Pancreas (tissue), 10 donors: Measurements from ENCODE around the gene SUCLG2. TPM values are rescaled to one million over a fixed set of nuclear protein-coding genes. Genes with fewer than 3 reads are reported as not detected.

Experiments
- ATAC-seq, 4 donors: fragments of 200-7000 bp; cut with Tn5 transposase; one replicate each; pipeline versions ENCODE4 v1.8.0 to v1.9.1; 2020; ENCODE audit warnings: mild to moderate bottlenecking in 4 of 4, moderate library complexity in 4 of 4
- DNase-seq, 6 donors: peaks; one replicate each; pipeline ENCODE4 v3.0.0-alpha.2; 2020
- FAIRE-seq: peaks from 2 replicates; lab custom pipeline; 2012; peaks lifted over from hg19 to GRCh38; lab: Jason Lieb, UNC
- H3K27ac ChIP-seq, 4 donors: fragments of 200-600 bp; sonication (generic); 1 replicate in 3 of 4; 2 replicates in 1 of 4; pipeline versions ENCODE4 v1.5.0 to v1.8.0; 2020
- H3K27me3 ChIP-seq, 4 donors: fragments of 200-600 bp; one replicate each; pipeline ENCODE4 v1.8.0; 2021
- H3K36me3 ChIP-seq, 3 donors: fragments of 200-600 bp; sonication (generic) in 1 of 3; one replicate each; pipeline versions ENCODE4 v1.5.0 to v1.8.0; 2020 to 2021
- H3K4me1 ChIP-seq, 3 donors: fragments of 200-600 bp; one replicate each; pipeline ENCODE4 v1.8.0; 2021
- H3K4me3 ChIP-seq, 4 donors: fragments of 200-600 bp; sonication (generic) in 2 of 4; one replicate each; pipeline versions ENCODE4 v1.5.0 to v1.8.0; 2020 to 2021
- H3K9me3 ChIP-seq, 4 donors: fragments of 200-600 bp; one replicate each; pipeline ENCODE4 v1.8.0; 2021
- WGBS, 2 donors: extraction: QIAGEN DNeasy Blood & Tissue Kit; methylation state at CpG; one replicate each; pipeline ENCODE4 v1.1.7; 2013; 5-methylcytosine and 5-hydroxymethylcytosine counted together
- intact Hi-C, 3 donors: fragments of 100-400 bp; cut with DNase I; formaldehyde crosslinking; loops; one replicate each; pipeline versions ENCODE4 v1.11.1 to v1.14.2; 2022
- polyA plus RNA-seq, 2 donors: library from polyadenylated mRNA; stranded (reverse); fragments of 200-250 nt; gene quantifications; one replicate each; pipeline ENCODE4 v1.2.3, GENCODE V29; 2013
- total RNA-seq, 6 donors: library from RNA; stranded (reverse); fragmentation: NEBNext Ultra II Directional in 4 of 6; extraction: Animal tissue kit (Norgen Biotek cat#: 25700) in 4 of 6; gene quantifications; one replicate each; pipeline versions ENCODE4 v1.2.1 to v1.2.4, GENCODE V29; 2021 to 2023
- TF ChIP-seq, protein P1 (sequence below), 4 donors: fragments of 200-600 bp; sonication (generic) in 3 of 4; IDR thresholded peaks; one replicate each; pipeline versions ENCODE4 v1.5.0 to v1.8.0; 2021; ENCODE audit warnings: antibody characterized with exemption in 4 of 4
- donor health status: healthy with polysubstance abuse.
- donor health status: DM: no; HTN: no; CAD: no; lungs with moderate emphysema.
- donor health status: DM: no; HTN: no; CAD: no.
- donor health status: control.
- donor health status: control.
- donor health status: Bipolar disorder and iron deficiency.
- donor health status: DM: yes; HTN: yes; CAD: no.
- donor health status: DM: no; HTN: no; CAD: no.
- donor health status: DM: no; HTN: no; CAD: no.
- donor health status: DM: yes; HTN: yes; CAD: no.

The SUCLG2 gene
- total and polyA plus RNA-seq, 8 donors, result 16.4 to 34.4 (median 28.9) TPM

DNA sequence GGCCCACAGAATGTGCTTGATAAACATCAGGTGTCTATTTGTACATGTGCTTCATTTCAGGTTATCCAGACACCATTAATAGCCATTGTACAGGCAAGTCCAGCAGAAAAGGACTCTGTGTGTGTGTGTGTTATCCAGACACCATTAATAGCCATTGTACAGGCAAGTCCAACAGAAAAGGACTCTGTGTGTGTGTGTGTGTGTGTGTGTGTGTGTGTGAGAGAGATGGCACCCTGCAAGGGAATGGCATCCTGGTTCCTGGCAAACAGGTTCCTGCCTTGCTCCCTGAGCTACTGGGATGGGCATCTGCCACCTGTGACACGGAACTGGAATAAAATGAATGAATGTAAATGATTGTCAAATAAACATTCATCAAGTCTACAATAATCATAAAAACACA lies 11.7 kb downstream of the SUCLG2 start:
- TF ChIP-seq, protein P1, sequence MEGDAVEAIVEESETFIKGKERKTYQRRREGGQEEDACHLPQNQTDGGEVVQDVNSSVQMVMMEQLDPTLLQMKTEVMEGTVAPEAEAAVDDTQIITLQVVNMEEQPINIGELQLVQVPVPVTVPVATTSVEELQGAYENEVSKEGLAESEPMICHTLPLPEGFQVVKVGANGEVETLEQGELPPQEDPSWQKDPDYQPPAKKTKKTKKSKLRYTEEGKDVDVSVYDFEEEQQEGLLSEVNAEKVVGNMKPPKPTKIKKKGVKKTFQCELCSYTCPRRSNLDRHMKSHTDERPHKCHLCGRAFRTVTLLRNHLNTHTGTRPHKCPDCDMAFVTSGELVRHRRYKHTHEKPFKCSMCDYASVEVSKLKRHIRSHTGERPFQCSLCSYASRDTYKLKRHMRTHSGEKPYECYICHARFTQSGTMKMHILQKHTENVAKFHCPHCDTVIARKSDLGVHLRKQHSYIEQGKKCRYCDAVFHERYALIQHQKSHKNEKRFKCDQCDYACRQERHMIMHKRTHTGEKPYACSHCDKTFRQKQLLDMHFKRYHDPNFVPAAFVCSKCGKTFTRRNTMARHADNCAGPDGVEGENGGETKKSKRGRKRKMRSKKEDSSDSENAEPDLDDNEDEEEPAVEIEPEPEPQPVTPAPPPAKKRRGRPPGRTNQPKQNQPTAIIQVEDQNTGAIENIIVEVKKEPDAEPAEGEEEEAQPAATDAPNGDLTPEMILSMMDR (IDR thresholded peaks at IDR 0.05), result no peak
- 67 to 73% methylated on average over 1 of the region's 1 CpG for WGBS, 2 donors
- H3K36me3 ChIP-seq, result no peaks in the 10 kb centered on the region
- H3K4me3 ChIP-seq, result no peak overlapping the region
- H3K4me1 ChIP-seq, result peaks cover 0 to 7% (median 6%) of the 10 kb centered on the region in 3 donors
- H3K27ac ChIP-seq, result no peak overlapping the region
- DNase-seq, result no peak
- ATAC-seq, result no peak
- intact Hi-C loops, result no loop called here
- no peaks in the 10 kb centered on the region for H3K27me3 ChIP-seq
- H3K9me3 ChIP-seq, result no peaks in the 10 kb centered on the region
- no peak for FAIRE-seq

DNA sequence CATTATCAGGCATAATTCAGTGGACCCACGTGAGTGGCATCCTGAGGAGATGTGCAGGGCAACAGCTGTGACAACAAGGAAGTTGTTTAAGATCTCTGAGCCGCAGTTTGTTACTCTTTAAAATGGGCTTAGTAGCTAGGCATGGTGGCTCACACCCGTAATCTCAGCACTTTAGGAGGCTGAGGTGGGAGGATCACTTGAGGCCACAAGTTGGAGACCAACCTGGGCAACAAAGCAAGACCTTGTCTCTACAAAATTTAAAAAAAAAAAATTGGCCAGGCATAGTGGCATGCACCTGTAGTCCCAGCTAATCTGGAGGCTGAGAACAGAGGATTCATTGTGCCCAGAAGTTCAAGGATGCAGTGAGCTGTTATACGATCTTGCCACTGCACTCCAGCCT lies 12.2 kb downstream of the SUCLG2 start:
- ATAC-seq, result no peak
- Histone ChIP-seq H3K4me1 (peaks cover 0 to 3% (median 1%) of the 10 kb centered on the region in 3 donors), H3K36me3 (no peaks in the 10 kb centered on the region), H3K4me3 (no peak overlapping the region), H3K9me3 (no peaks in the 10 kb centered on the region), H3K27ac (no peak overlapping the region), H3K27me3 (no peaks in the 10 kb centered on the region)
- intact Hi-C loops, result no loop called here
- 86 to 92% methylated on average over 4 of the region's 4 CpGs for WGBS, 2 donors
- TF ChIP-seq, protein P1 (IDR thresholded peaks at IDR 0.05), result no peak
- FAIRE-seq, result no peak
- DNase-seq, result no peak

DNA sequence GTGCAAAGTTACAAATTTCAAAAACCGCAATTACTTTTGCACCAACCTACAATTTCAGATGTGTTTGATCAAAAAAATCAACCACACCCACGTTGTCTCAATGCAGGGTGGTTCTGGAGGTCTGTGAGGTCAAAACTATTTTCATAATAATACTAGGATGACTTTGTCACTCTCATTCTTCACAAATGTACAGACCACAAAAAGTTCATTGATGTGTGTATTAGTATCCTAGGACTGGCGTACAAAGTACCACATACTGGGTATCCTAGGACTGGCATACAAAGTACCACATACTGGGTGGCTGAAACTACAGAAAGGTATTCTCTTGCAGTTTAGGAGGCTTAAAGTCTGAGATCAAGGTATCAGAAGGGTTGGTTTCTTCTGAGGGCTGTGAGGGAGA lies 13.0 kb downstream of the SUCLG2 start:
- Histone ChIP-seq H3K4me1 (no peaks in the 10 kb centered on the region), H3K9me3 (no peaks in the 10 kb centered on the region), H3K36me3 (no peaks in the 10 kb centered on the region), H3K27me3 (no peaks in the 10 kb centered on the region), H3K4me3 (no peak overlapping the region), H3K27ac (no peak overlapping the region)
- intact Hi-C loops, result no loop called here
- no peak for DNase-seq
- ATAC-seq, result no peak
- TF ChIP-seq, protein P1 (IDR thresholded peaks at IDR 0.05), result no peak
- FAIRE-seq, result no peak
- WGBS, 2 donors, result 92% methylated on average over 3 of the region's 3 CpGs

DNA sequence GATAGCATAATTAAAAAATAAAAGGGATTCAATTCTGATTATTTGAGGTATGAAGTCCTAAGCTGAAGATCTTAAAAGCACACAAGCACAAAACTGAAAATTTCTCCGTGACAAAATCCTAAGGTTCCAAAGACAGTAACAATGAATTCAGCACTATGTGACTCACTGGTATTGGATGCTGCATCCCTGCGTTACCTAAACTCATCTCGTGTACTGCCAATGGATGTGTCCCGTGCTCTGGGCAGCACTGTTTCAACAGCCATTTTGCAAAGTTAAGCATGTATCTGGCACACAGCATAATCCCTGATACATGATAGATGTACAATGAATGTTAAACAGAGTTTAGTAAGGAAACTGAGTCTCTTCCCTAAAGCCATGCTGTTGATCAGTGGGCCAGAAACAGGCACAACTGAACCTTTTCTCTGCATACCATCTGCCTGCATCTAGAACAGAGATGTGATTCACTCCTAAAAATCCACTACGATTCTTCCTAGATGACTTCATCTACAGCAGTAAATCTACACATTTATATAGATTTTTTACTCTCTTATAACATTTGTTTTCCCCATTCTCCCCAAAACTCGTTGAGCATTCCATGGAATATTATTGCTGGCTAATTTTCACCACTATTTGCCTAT lies 14.3 kb downstream of the SUCLG2 start:
- Histone ChIP-seq H3K36me3 (no peaks in the 10 kb centered on the region), H3K27me3 (no peaks in the 10 kb centered on the region), H3K4me1 (peaks cover under 1 to 8% (median 6%) of the 10 kb centered on the region in 3 donors), H3K4me3 (no peak overlapping the region), H3K27ac (no peak overlapping the region), H3K9me3 (no peaks in the 10 kb centered on the region)
- no peak for ATAC-seq
- 94 to 96% methylated on average over 6 of the region's 6 CpGs for WGBS, 2 donors
- FAIRE-seq, result no peak
- TF ChIP-seq, protein P1 (IDR thresholded peaks at IDR 0.05), result no peak
- DNase-seq, result no peak
- intact Hi-C loops, result no loop called here

DNA sequence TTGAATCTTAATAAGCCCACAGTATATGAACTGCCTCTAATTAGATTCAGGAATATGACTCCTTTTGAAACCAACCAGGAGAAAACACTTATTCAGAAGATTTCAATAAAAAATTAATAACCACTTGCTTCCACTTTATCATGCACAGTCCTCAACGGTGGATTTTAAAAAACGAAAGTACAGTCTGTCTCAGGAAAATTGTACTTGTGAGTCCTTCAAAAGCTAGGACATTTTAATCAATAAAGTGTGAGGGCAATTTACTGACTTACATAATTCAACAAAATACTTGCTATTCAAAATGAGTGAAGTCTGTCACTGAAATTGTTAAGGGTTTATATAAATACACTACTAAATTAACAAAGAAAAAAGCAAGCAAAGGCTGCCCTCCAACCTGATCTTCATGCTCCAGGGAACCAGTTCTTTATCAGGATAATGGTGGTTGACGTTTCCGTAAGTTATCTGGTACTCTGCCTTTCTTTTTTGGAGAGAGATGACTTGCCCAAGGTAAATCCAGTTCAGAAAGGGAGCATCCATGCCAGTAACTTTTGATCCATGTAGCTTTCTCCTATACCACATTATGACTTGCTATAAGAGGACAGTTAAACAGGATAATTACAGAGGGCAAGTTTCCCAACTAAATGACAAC lies 17.0 kb downstream of the SUCLG2 start:
- Histone ChIP-seq H3K9me3 (no peaks in the 10 kb centered on the region), H3K27ac (no peak overlapping the region), H3K4me3 (no peak overlapping the region), H3K4me1 (peaks cover 10 to 18% (median 15%) of the 10 kb centered on the region in 3 donors), H3K36me3 (peaks cover 0 to 5% (median 0%) of the 10 kb centered on the region in 3 donors), H3K27me3 (no peaks in the 10 kb centered on the region)
- ATAC-seq, result no peak
- no peak for DNase-seq
- intact Hi-C loops, result no loop called here
- no peak for FAIRE-seq
- WGBS, 2 donors, result 27% methylated on average over 4 of the region's 4 CpGs
- TF ChIP-seq, protein P1 (IDR thresholded peaks at IDR 0.05), result no peak
